Adrenal gland (tissue), 12 donors: ENCODE data around the gene ZNF76. TPM values are rescaled to one million over a fixed set of nuclear protein-coding genes. Genes with fewer than 3 reads are reported as not detected.

ENCODE experiments used
- DNase-seq, 7 donors: peaks; one replicate each; pipeline ENCODE4 v3.0.0-alpha.2; 2019 to 2020
- H3K27ac ChIP-seq, 5 donors: fragments of 200-600 bp; sonication (generic) in 4 of 5; 1 replicate in 3 of 5; 2 replicates in 2 of 5; pipeline versions ENCODE4 v1.5.1 to v1.8.0; 2016 to 2020; ENCODE audit warnings: mild to moderate bottlenecking in 1 of 5
- H3K27me3 ChIP-seq: fragments of 200-600 bp; 2 replicates; pipeline ENCODE4 v1.8.0; 2021
- H3K36me3 ChIP-seq, 2 donors: fragments of 200-600 bp; replicated peaks in 1 of 2; 1 replicate in 1 of 2; 2 replicates in 1 of 2; pipeline versions ENCODE4 v1.5.1 to v1.8.0; 2018 to 2022
- H3K4me1 ChIP-seq, 2 donors: fragments of 200-600 bp; replicated peaks in 1 of 2; 1 replicate in 1 of 2; 2 replicates in 1 of 2; pipeline versions ENCODE4 v1.5.1 to v1.8.0; 2018 to 2021
- H3K4me3 ChIP-seq, 4 donors: fragments of 200-600 bp; sonication (generic) in 3 of 4; one replicate each; pipeline ENCODE4 v1.5.1; 2016 to 2018
- H3K9me3 ChIP-seq, 3 donors: fragments of 200-600 bp; sonication (generic) in 1 of 3; replicated peaks in 1 of 3; 1 replicate in 2 of 3; 2 replicates in 1 of 3; pipeline versions ENCODE4 v1.5.1 to v1.8.0; 2016 to 2021
- CTCF ChIP-seq, 6 experiments: fragments of 450-650 bp in 4 of 6; fragments of 200-600 bp in 2 of 6; sonication (generic) in 1 of 6; IDR thresholded peaks; 1 replicate in 5 of 6; 2 replicates in 1 of 6; pipeline versions ENCODE4 v1.5.1 to v1.8.0; 2016 to 2021; ENCODE audit warnings: antibody characterized with exemption in 6 of 6, mild to moderate bottlenecking in 2 of 6, moderate library complexity in 1 of 6
- POLR2A ChIP-seq, 2 donors: fragments of 450-650 bp; IDR thresholded peaks; one replicate each; pipeline ENCODE4 v1.6.1; 2017; ENCODE audit warnings: antibody characterized with exemption in 2 of 2, mild to moderate bottlenecking in 2 of 2, moderate library complexity in 1 of 2
- WGBS, 4 donors: extraction: QIAGEN DNeasy Blood & Tissue Kit in 2 of 4; methylation state at CpG; one replicate each; pipeline versions ENCODE4 v1.1.5 to v1.1.7; 2013 to 2017; 5-methylcytosine and 5-hydroxymethylcytosine counted together
- intact Hi-C, 2 donors: fragments of 100-400 bp; cut with DNase I; formaldehyde crosslinking; loops; one replicate each; pipeline versions ENCODE4 v1.14.1 to v1.15.0; 2022 to 2023
- polyA plus RNA-seq, 3 donors: library from polyadenylated mRNA; stranded (reverse); fragments of 200-250 nt in 2 of 3; fragments of 350-450 nt in 1 of 3; fragmentation: Illumina TruSeq in 1 of 3; extraction: RNeasy Lipid Tissue Mini Kit (QIAGEN cat#74804) in 1 of 3; gene quantifications; one replicate each; pipeline ENCODE4 v1.2.3, GENCODE V29; 2013 to 2014
- total RNA-seq, 9 donors: library from RNA; depleted of rRNA in 4 of 9; stranded (reverse); fragments of >200 nt in 4 of 9; fragments of 120-200 nt in 1 of 9; fragmentation: NEBNext Ultra II Directional in 1 of 9; extraction: Animal tissue kit (Norgen Biotek cat#: 25700) in 1 of 9; gene quantifications; one replicate each; pipeline versions ENCODE4 v1.1.0 to v1.2.4, GENCODE V29; 2013 to 2023
- donor health status: healthy with polysubstance abuse.
- donor health status: Bipolar disorder and iron deficiency.
- donor health status: DM: yes; HTN: yes; CAD: no.
- donor health status: DM: no; HTN: no; CAD: no.
- donor health status: DM: no; HTN: no; CAD: no.
- donor health status: DM: yes; HTN: yes; CAD: no.

Gene ZNF76
- total and polyA plus RNA-seq, 12 donors = 25.3 to 185 (median 45.2) TPM

- intact Hi-C loops = loop anchor here (2.0 to 10.0 kb wide), 3 partner anchors 72 to 106 kb away; no protein-coding TSS in a partner anchor
- DNase-seq = peak; percentile 44 to 67 (median 59)
- Histone ChIP-seq H3K27ac (peak overlapping the region in 4 of 5 donors; percentile 81 to 90 (median 85)), H3K4me3 (peak overlapping the region in 3 of 4 donors; percentile 29 to 90 (median 75)), H3K36me3 (peaks cover 0 to 18% of the 10 kb centered on the region in 2 donors), H3K27me3 (no peaks in the 10 kb centered on the region), H3K9me3 (no peaks in the 10 kb centered on the region), H3K4me1 (peaks cover 11 to 26% of the 10 kb centered on the region in 2 donors)
- TF ChIP-seq POLR2A (IDR thresholded peaks at IDR 0.05) = peak in 1 of 2 donors; percentile 9
- no peak for TF ChIP-seq CTCF (IDR thresholded peaks at IDR 0.05)
- 19 to 34% (median 32%) methylated on average over 13 of the region's 13 CpGs for WGBS, 4 donors
These were observed 83.7 kb downstream of the ZNF76 start for GRCh38 chr6:35343092-35343834.

- peak overlapping the region in 2 of 5 donors; percentile 87 to 90 for H3K27ac ChIP-seq
- intact Hi-C loops = loop anchor here (2.0 to 10.0 kb wide), 3 partner anchors 71 to 105 kb away; no protein-coding TSS in a partner anchor
- TF ChIP-seq POLR2A (IDR thresholded peaks at IDR 0.05) (no peak), CTCF (IDR thresholded peaks at IDR 0.05) (no peak)
These were observed 84.5 kb downstream of the ZNF76 start for GRCh38 chr6:35343835-35344550.

More at GRCh38 chr6:35343835-35344550, 84.5 kb downstream of the ZNF76 start:
- 67 to 76% (median 70%) methylated on average over 6 of the region's 6 CpGs for WGBS, 4 donors
- Histone ChIP-seq H3K4me3 (peak overlapping the region in 2 of 4 donors; percentile 75 to 90), H3K9me3 (no peaks in the 10 kb centered on the region), H3K4me1 (peaks cover 11 to 26% of the 10 kb centered on the region in 2 donors), H3K36me3 (peaks cover 0 to 23% of the 10 kb centered on the region in 2 donors), H3K27me3 (no peaks in the 10 kb centered on the region)
- DNase-seq = peak in 1 of 7 donors; percentile 44

Other genes with a start within 250 kb of the ZNF76 start
- under 1 TPM in 4 of 9 donors, not detected in 5; 0.24 to 0.40 (median 0.33) TPM for gene TCP11, start 118.4 kb upstream of the ZNF76 start, total RNA-seq
- gene TCP11, start 118.4 kb upstream of the ZNF76 start, polyA plus RNA-seq = under 1 TPM in 1 of 3 donors, not detected in 2; 0.13 TPM
- 10 to 100 TPM in 5 of 9 donors, 1 to 10 TPM in 3, under 1 TPM in 1; 0.50 to 32.8 (median 12.0) TPM for gene SCUBE3, start 45.8 kb upstream of the ZNF76 start, total RNA-seq
- 1 to 10 TPM in 2 of 3 donors, under 1 TPM in 1; 0.61 to 2.9 (median 1.6) TPM for gene SCUBE3, start 45.8 kb upstream of the ZNF76 start, polyA plus RNA-seq
- gene DEF6, start 38.1 kb downstream of the ZNF76 start, total RNA-seq = 10 to 100 TPM in 1 of 9 donors, 1 to 10 TPM in 8; 2.3 to 11.5 (median 5.5) TPM
- gene DEF6, start 38.1 kb downstream of the ZNF76 start, polyA plus RNA-seq = 10 to 100 TPM in 2 of 3 donors, 1 to 10 TPM in 1; 1.6 to 26.1 (median 21.3) TPM
- 10 to 100 TPM in 8 of 9 donors, 1 to 10 TPM in 1; 6.0 to 32.9 (median 20.0) TPM for gene PPARD, start 82.8 kb downstream of the ZNF76 start, total RNA-seq
- gene PPARD, start 82.8 kb downstream of the ZNF76 start, polyA plus RNA-seq = 10 to 100 TPM; 15.3 to 39.8 (median 29.5) TPM
- 1 to 10 TPM; 1.0 to 5.3 (median 2.3) TPM for gene FANCE, start 192.6 kb downstream of the ZNF76 start, total RNA-seq
- gene FANCE, start 192.6 kb downstream of the ZNF76 start, polyA plus RNA-seq = 1 to 10 TPM; 1.4 to 2.7 (median 1.7) TPM
- 1,000 to 10,000 TPM in 6 of 9 donors, 100 to 1,000 TPM in 3; 680 to 1,613 (median 1,272) TPM for gene RPL10A, start 208.7 kb downstream of the ZNF76 start, total RNA-seq
- 1,000 to 10,000 TPM in 1 of 3 donors, 100 to 1,000 TPM in 2; 733 to 1,132 (median 750) TPM for gene RPL10A, start 208.7 kb downstream of the ZNF76 start, polyA plus RNA-seq
- 10 to 100 TPM in 3 of 9 donors, 1 to 10 TPM in 6; 1.4 to 14.3 (median 8.4) TPM for gene TEAD3, start 237.3 kb downstream of the ZNF76 start, total RNA-seq
- gene TEAD3, start 237.3 kb downstream of the ZNF76 start, polyA plus RNA-seq = 10 to 100 TPM in 2 of 3 donors, 1 to 10 TPM in 1; 5.5 to 15.5 (median 12.2) TPM